HG03095 (cell line): Measurements from ENCODE around the gene MLN.

Experiments
- ATAC-seq: cut with Tn5 transposase; IDR thresholded peaks from one replicate; pipeline ENCODE4 v1.9.1; 2021; ENCODE audit warnings: moderate library complexity; ENCODE audit not compliant: unreplicated experiment

Gene MLN

GRCh38 chr6:33772902-33773472, 30.8 kb downstream of the MLN start:
- no peak for ATAC-seq

GRCh38 chr6:33772082-33772830, 31.5 kb downstream of the MLN start:
- ATAC-seq, result no peak

GRCh38 chr6:33771146-33772081, 32.4 kb downstream of the MLN start:
- no peak for ATAC-seq

- ATAC-seq, result no peak
Measured at GRCh38 chr6:33770833-33771145, 33.0 kb downstream of the MLN start.

GRCh38 chr6:33770124-33770832, 33.5 kb downstream of the MLN start:
- ATAC-seq, result no peak

GRCh38 chr6:33769248-33769821, 34.5 kb downstream of the MLN start:
- no peak for ATAC-seq

- ATAC-seq, result no peak
Measured at GRCh38 chr6:33768644-33769120, 35.1 kb downstream of the MLN start.

- no peak for ATAC-seq
Measured at GRCh38 chr6:33766921-33767907, 36.6 kb downstream of the MLN start.

- ATAC-seq, result no peak
Measured at GRCh38 chr6:33765368-33765767, 38.4 kb downstream of the MLN start.

GRCh38 chr6:33764036-33764435, 39.8 kb downstream of the MLN start:
- ATAC-seq, result no peak

- ATAC-seq, result no peak
Measured at GRCh38 chr6:33763483-33763882, 40.3 kb downstream of the MLN start.

- no peak for ATAC-seq
Measured at GRCh38 chr6:33762713-33763112, 41.1 kb downstream of the MLN start.

GRCh38 chr6:33761922-33762629, 41.7 kb downstream of the MLN start:
- ATAC-seq, result no peak

GRCh38 chr6:33761581-33761921, 42.3 kb downstream of the MLN start:
- no peak for ATAC-seq

GRCh38 chr6:33759887-33760629, 43.7 kb downstream of the MLN start:
- ATAC-seq, result no peak

- ATAC-seq, result no peak
Measured at GRCh38 chr6:33758815-33759216, 45.0 kb downstream of the MLN start.

GRCh38 chr6:33757906-33758305, 45.9 kb downstream of the MLN start:
- no peak for ATAC-seq

- no peak for ATAC-seq
Measured at GRCh38 chr6:33757113-33757512, 46.7 kb downstream of the MLN start.
